IPS-15b (cell line): ENCODE data around the gene SNRNP27.
"Not testable (repeated sequence)": the region's sequence is repeated elsewhere in the genome, so short reads cannot be mapped to it uniquely, and the experiment has no call there.

Experiments used
- H3K27me3 ChIP-seq: one replicate; pipeline ENCODE4 v1.6.1; 2013; ENCODE audit warnings: low read length; ENCODE audit not compliant: control insufficient read depth, insufficient read depth
- H3K36me3 ChIP-seq: one replicate; pipeline ENCODE4 v1.6.1; 2013; ENCODE audit warnings: low read length; ENCODE audit not compliant: control insufficient read depth, insufficient read depth
- H3K4me1 ChIP-seq: one replicate; pipeline ENCODE4 v1.6.1; 2013; ENCODE audit warnings: mild to moderate bottlenecking, low read length; ENCODE audit not compliant: control insufficient read depth, insufficient read depth
- H3K4me3 ChIP-seq: one replicate; pipeline ENCODE4 v1.5.1; 2013; ENCODE audit warnings: low read depth, low read length
- H3K9ac ChIP-seq: one replicate; pipeline ENCODE4 v1.6.1; 2013; ENCODE audit warnings: low read depth, mild to moderate bottlenecking, low read length
- H3K9me3 ChIP-seq: one replicate; pipeline ENCODE4 v1.6.1; 2013; ENCODE audit warnings: mild to moderate bottlenecking, low read length; ENCODE audit not compliant: control insufficient read depth, insufficient read depth

SNRNP27 gene

GRCh38 chr2:69950671-69951070, 56.9 kb downstream of the SNRNP27 start:
- H3K36me3 ChIP-seq, H3K9ac ChIP-seq, H3K9me3 ChIP-seq, H3K27me3 ChIP-seq, H3K4me1 ChIP-seq, H3K4me3 ChIP-seq: not testable (repeated sequence)

- Histone ChIP-seq H3K27me3 (no peaks in the 10 kb centered on the region), H3K36me3 (no peaks in the 10 kb centered on the region), H3K9me3 (no peaks in the 10 kb centered on the region), H3K9ac (no peak overlapping the region), H3K4me1 (no peaks in the 10 kb centered on the region), H3K4me3 (no peak overlapping the region)
Observed at GRCh38 chr2:69952336-69953115, 58.8 kb downstream of the SNRNP27 start.

GRCh38 chr2:69954084-69954483, 60.3 kb downstream of the SNRNP27 start:
- Histone ChIP-seq H3K27me3 (no peaks in the 10 kb centered on the region), H3K9me3 (no peaks in the 10 kb centered on the region), H3K36me3 (no peaks in the 10 kb centered on the region), H3K4me3 (no peak overlapping the region), H3K4me1 (no peaks in the 10 kb centered on the region), H3K9ac (no peak overlapping the region)
